Calu3 (cell line): ENCODE measurements around the gene HYDIN. TPM values are rescaled to one million over a fixed set of nuclear protein-coding genes. Genes with fewer than 3 reads are reported as not detected.
"Not testable (repeated sequence)": the region's sequence is repeated elsewhere in the genome, so short reads cannot be mapped to it uniquely, and the experiment has no call there.

Experiments
- BruUV-seq: library from RNA; stranded (reverse); fragments of 400-500 nt; replicated peaks from 2 replicates; lab custom pipeline; 2021; lab: Mats Ljungman, UMichigan
- CTCF ChIA-PET: fragments of 300-600 bp; sonication (Branson Sonifier 250); formaldehyde crosslinking; loops from one replicate; lab custom pipeline; 2022; ENCODE audit warnings: antibody characterized with exemption; lab: Charles Lee
- DNase-seq: peaks from one replicate; pipeline ENCODE4 v3.0.0; 2022
- H3K27ac Mint-ChIP-seq: one replicate; pipeline ENCODE4 v1.8.0; 2022; ENCODE audit warnings: mixed read lengths; ENCODE audit not compliant: unreplicated experiment
- H3K27me3 Mint-ChIP-seq: one replicate; pipeline ENCODE4 v1.8.0; 2022; ENCODE audit warnings: mixed read lengths; ENCODE audit not compliant: unreplicated experiment
- H3K36me3 Mint-ChIP-seq: one replicate; pipeline ENCODE4 v1.8.0; 2022; ENCODE audit warnings: mild to moderate bottlenecking, moderate library complexity, mixed read lengths; ENCODE audit not compliant: insufficient read depth, unreplicated experiment
- H3K4me1 Mint-ChIP-seq: one replicate; pipeline ENCODE4 v1.8.0; 2022; ENCODE audit warnings: mild to moderate bottlenecking, low read depth, mixed read lengths; ENCODE audit not compliant: unreplicated experiment
- H3K4me3 Mint-ChIP-seq: one replicate; pipeline ENCODE4 v1.8.0; 2022; ENCODE audit warnings: mild to moderate bottlenecking, low read depth, moderate library complexity, mixed read lengths; ENCODE audit not compliant: unreplicated experiment
- H3K9me3 Mint-ChIP-seq: one replicate; pipeline ENCODE4 v1.8.0; 2022; ENCODE audit warnings: low read depth, mixed read lengths; ENCODE audit not compliant: unreplicated experiment
- intact Hi-C: fragments of 100-400 bp; cut with micrococcal nuclease; formaldehyde crosslinking; loops from one replicate; pipeline ENCODE4 v1.10.0; 2022; ENCODE audit not compliant: unreplicated experiment
- total RNA-seq: library from RNA; stranded (reverse); gene quantifications from 2 replicates; pipeline ENCODE4 v1.2.3, GENCODE V29; 2022
- TF ChIP-seq, protein P1 (sequence below): fragments of 200-600 bp; IDR thresholded peaks from one replicate; pipeline ENCODE4 v1.8.0; 2022; ENCODE audit warnings: antibody characterized with exemption; ENCODE audit not compliant: unreplicated experiment

HYDIN gene
- total RNA-seq, 1 experiment from 2014 or later: 2.9 TPM

GRCh38 chr16:70851299-70851698 lies 379.2 kb downstream of the HYDIN start:
- H3K27ac Mint-ChIP-seq, H3K4me1 Mint-ChIP-seq, DNase-seq, BruUV-seq, intact Hi-C loops, CTCF ChIA-PET, H3K27me3 Mint-ChIP-seq, H3K36me3 Mint-ChIP-seq, H3K4me3 Mint-ChIP-seq, H3K9me3 Mint-ChIP-seq: not testable (repeated sequence)

DNA sequence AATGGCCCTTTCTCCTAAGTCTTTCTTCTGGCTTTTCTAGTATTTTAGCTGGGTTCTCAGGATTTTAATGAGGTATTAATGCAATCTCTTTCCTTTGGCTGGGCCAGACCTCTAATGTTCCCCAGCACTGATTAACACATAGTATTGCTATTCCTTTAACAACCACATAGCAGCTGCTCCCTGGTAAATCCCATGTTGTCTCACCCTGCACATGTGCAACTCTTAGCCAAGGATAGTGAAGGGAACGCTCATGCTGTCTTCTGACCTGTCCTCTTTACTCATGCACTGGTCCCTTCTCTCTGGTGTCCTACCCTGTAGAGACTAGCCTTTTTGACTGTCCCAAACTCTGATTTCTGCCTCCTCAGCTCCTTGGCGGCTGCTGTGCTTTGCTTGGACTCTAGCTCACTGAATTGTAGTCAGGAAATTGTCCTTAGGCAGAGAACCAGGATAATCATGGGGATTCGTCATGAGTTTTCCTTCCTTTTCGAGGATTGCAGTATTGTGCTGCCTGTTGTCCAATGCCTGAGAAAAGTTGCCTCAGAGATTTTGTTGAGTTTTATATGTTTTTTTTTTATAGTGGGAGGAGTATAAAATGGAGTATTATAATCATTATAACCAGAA lies 406.9 kb downstream of the HYDIN start:
- H3K27me3 Mint-ChIP-seq, CTCF ChIA-PET, H3K4me3 Mint-ChIP-seq, BruUV-seq, intact Hi-C loops, H3K36me3 Mint-ChIP-seq, H3K9me3 Mint-ChIP-seq, H3K27ac Mint-ChIP-seq, DNase-seq, H3K4me1 Mint-ChIP-seq: not testable (repeated sequence)

DNA sequence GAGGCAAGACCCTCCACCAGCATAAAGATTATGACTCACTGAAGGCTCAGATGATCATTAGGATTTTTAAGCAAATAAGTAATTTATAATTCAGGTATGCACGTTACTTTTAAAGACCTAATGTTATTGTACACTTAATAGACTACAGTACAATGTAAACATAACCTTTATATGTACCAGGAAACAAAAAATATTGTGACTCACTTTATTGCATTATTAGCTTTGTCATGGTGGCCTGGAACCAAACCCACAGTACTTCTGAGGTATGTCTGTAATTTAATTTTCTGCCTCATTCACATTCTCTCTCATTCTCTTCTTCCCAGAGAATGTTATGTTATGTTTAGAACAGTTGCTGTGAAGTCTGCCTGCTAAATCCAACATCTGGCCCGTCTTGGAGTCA lies 407.8 kb downstream of the HYDIN start:
- H3K27me3 Mint-ChIP-seq, H3K4me3 Mint-ChIP-seq, CTCF ChIA-PET, H3K27ac Mint-ChIP-seq, H3K4me1 Mint-ChIP-seq, DNase-seq, BruUV-seq, intact Hi-C loops, H3K36me3 Mint-ChIP-seq, H3K9me3 Mint-ChIP-seq: not testable (repeated sequence)

DNA sequence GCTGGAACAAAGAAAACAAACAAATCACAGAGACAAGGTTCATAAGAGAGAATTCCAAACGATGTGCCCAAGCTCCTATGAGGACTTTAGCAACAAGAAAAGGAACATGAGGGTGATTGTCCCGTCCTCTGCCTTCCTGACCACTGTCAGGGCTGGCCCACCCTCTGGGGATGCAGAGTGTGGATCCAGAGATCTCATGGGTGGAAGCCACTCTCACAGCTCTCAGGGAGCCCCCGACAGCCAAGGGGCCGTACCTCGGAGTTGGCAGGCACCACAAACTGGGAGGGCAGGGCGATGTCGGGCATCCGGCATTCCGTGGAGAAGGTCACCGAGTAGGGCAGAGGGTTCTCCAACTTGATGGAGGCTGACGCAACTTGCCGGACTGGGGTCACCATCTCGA lies 412.4 kb downstream of the HYDIN start:
- H3K27ac Mint-ChIP-seq, intact Hi-C loops, H3K36me3 Mint-ChIP-seq, BruUV-seq, DNase-seq, H3K9me3 Mint-ChIP-seq, H3K4me1 Mint-ChIP-seq, CTCF ChIA-PET, H3K4me3 Mint-ChIP-seq, H3K27me3 Mint-ChIP-seq: not testable (repeated sequence)

DNA sequence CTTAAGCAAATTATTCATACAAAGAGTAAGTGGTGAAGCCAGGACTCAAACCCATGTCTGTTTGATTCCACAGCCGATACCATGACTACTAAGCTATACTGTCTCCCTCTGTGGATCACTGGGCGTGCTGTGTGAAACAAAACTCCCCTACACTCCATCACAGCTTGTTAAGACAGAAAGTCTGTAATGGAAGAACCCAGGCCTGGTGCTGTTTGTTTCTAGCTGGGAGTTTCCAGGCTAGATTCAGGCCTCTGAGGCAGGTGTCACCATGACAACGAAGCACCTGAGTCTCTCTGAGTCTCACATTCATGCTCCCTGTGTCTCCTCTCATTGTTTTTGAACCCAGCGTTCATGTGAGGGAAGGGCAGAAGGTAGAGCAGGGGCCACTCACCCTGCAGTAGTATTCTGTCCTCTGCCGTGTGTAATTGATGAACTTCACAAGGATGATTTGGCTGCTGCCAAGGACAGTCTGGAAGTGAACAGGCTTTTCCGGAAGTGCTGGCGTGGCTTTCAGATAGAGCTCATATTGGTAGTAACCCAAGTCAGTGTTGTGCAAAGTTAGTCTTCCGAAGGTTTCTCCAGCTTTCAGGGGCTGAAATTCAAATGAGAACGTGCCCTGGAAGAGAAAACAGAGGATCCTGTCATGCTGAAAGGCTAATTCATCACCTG lies 421.0 kb downstream of the HYDIN start:
- TF ChIP-seq, protein P1, sequence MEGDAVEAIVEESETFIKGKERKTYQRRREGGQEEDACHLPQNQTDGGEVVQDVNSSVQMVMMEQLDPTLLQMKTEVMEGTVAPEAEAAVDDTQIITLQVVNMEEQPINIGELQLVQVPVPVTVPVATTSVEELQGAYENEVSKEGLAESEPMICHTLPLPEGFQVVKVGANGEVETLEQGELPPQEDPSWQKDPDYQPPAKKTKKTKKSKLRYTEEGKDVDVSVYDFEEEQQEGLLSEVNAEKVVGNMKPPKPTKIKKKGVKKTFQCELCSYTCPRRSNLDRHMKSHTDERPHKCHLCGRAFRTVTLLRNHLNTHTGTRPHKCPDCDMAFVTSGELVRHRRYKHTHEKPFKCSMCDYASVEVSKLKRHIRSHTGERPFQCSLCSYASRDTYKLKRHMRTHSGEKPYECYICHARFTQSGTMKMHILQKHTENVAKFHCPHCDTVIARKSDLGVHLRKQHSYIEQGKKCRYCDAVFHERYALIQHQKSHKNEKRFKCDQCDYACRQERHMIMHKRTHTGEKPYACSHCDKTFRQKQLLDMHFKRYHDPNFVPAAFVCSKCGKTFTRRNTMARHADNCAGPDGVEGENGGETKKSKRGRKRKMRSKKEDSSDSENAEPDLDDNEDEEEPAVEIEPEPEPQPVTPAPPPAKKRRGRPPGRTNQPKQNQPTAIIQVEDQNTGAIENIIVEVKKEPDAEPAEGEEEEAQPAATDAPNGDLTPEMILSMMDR: no peak
- Mint-ChIP-seq H3K27me3 (peaks cover 60% of the 10 kb centered on the region), H3K4me1 (no peaks in the 10 kb centered on the region), H3K27ac (no peak overlapping the region), H3K4me3 (no peak overlapping the region), H3K9me3 (no peaks in the 10 kb centered on the region), H3K36me3 (no peaks in the 10 kb centered on the region)
- intact Hi-C loops: no loop called here
- BruUV-seq: no TSS peak
- no peak for DNase-seq
- CTCF ChIA-PET: interaction anchor here (0.6 kb wide), 1 partner anchor 1099 kb away, joined by 3 read pairs; no protein-coding TSS in a partner anchor

- H3K27ac Mint-ChIP-seq: no peak overlapping the region
- intact Hi-C loops: no loop called here
- TF ChIP-seq, protein P1: no peak
- H3K4me1 Mint-ChIP-seq: no peaks in the 10 kb centered on the region
- H3K27me3 Mint-ChIP-seq: peaks cover 71% of the 10 kb centered on the region
- no peaks in the 10 kb centered on the region for H3K36me3 Mint-ChIP-seq
- H3K4me3 Mint-ChIP-seq: no peak overlapping the region
- CTCF ChIA-PET: no interaction called here
- no peak for DNase-seq
- no peaks in the 10 kb centered on the region for H3K9me3 Mint-ChIP-seq
- BruUV-seq: no TSS peak
Observed at GRCh38 chr16:70808371-70808770, 422.2 kb downstream of the HYDIN start.
